Ascending aorta (tissue), 1 donor: ENCODE data around the gene SYNE4. TPM values are rescaled to one million over a fixed set of nuclear protein-coding genes. Genes with fewer than 3 reads are reported as not detected.

ENCODE experiments used
- total RNA-seq: library from RNA; depleted of rRNA; stranded (reverse); fragments of >200 nt; gene quantifications from one replicate; pipeline ENCODE4 v1.1.0, GENCODE V29; 2016

Gene SYNE4
- total RNA-seq, 1 donor from 2014 or later = not detected

Other genes with a start within 250 kb of the SYNE4 start
- 8.7 TPM for gene ARHGAP33, start 233.2 kb downstream of the SYNE4 start, total RNA-seq
- gene PRODH2, start 196.0 kb downstream of the SYNE4 start, total RNA-seq = not detected
- not detected for gene NPHS1, start 156.3 kb downstream of the SYNE4 start, total RNA-seq
- not detected for gene KIRREL2, start 151.9 kb downstream of the SYNE4 start, total RNA-seq
- 0.21 TPM for gene APLP1, start 140.2 kb downstream of the SYNE4 start, total RNA-seq
- 3.7 TPM for gene NFKBID, start 108.3 kb downstream of the SYNE4 start, total RNA-seq
- not detected for gene HCST, start 106.3 kb downstream of the SYNE4 start, total RNA-seq
- gene TYROBP, start 100.5 kb downstream of the SYNE4 start, total RNA-seq = 31.5 TPM
- gene LRFN3, start 72.4 kb downstream of the SYNE4 start, total RNA-seq = 26.6 TPM
- 107 TPM for gene SDHAF1, start 13.6 kb downstream of the SYNE4 start, total RNA-seq
- gene ALKBH6, start 5.4 kb upstream of the SYNE4 start, total RNA-seq = 35.3 TPM
- gene CLIP3, start 24.1 kb upstream of the SYNE4 start, total RNA-seq = 43.2 TPM
- gene THAP8, start 45.5 kb upstream of the SYNE4 start, total RNA-seq = not detected
- not detected for gene WDR62, start 46.1 kb upstream of the SYNE4 start, total RNA-seq
- not detected for gene OVOL3, start 102.3 kb upstream of the SYNE4 start, total RNA-seq
- gene POLR2I, start 106.1 kb upstream of the SYNE4 start, total RNA-seq = 21.0 TPM
- gene TBCB, start 106.7 kb upstream of the SYNE4 start, total RNA-seq = 129 TPM
- 168 TPM for gene CAPNS1, start 131.3 kb upstream of the SYNE4 start, total RNA-seq
- 51.2 TPM for gene COX7A1, start 143.6 kb upstream of the SYNE4 start, total RNA-seq
- gene ZNF565, start 205.9 kb upstream of the SYNE4 start, total RNA-seq = 1.9 TPM
- gene ZNF146, start 206.3 kb upstream of the SYNE4 start, total RNA-seq = 21.2 TPM